HCT116 (cell line): ENCODE measurements around the gene RNASE2. TPM values are rescaled to one million over a fixed set of nuclear protein-coding genes. Genes with fewer than 3 reads are reported as not detected.
"Not testable (repeated sequence)": the region's sequence is repeated elsewhere in the genome, so short reads cannot be mapped to it uniquely, and the experiment has no call there.

ENCODE experiments used
- ATAC-seq: fragments of 200-7000 bp; cut with Tn5 transposase; 2 replicates; pipeline ENCODE4 v1.9.1; 2020; ENCODE audit warnings: mild to moderate bottlenecking, moderate library complexity
- Bru-seq: library from RNA; stranded (reverse); fragments of 400-500 nt; gene quantifications from one replicate; lab custom pipeline; 2021; lab: Mats Ljungman, UMichigan
- BruChase-seq, 2 experiments: library from RNA; stranded (reverse); fragments of 400-500 nt; gene quantifications; one replicate each; lab custom pipeline; 2021; lab: Mats Ljungman, UMichigan
- BruUV-seq: library from RNA; stranded (reverse); fragments of 400-500 nt; replicated peaks from 2 replicates; lab custom pipeline; 2021; lab: Mats Ljungman, UMichigan
- CTCF ChIA-PET: fragments of 300-600 bp; sonication (Branson Sonifier 250); formaldehyde crosslinking; loops from one replicate; lab custom pipeline; 2021; ENCODE audit warnings: antibody characterized with exemption; lab: Charles Lee
- POLR2A ChIA-PET: fragments of 300-600, 350-600 bp; sonication (Branson Sonifier 250); formaldehyde crosslinking; loops from one replicate; lab custom pipeline; 2021; ENCODE audit warnings: antibody characterized with exemption; lab: Charles Lee
- RAD21 ChIA-PET, 2 experiments: fragments of 300-600 bp; sonication (Branson Sonifier 250); formaldehyde crosslinking; loops; one replicate each; lab custom pipeline; 2023; ENCODE audit warnings: low total read pairs in 2 of 2; ENCODE audit not compliant: uncharacterized antibody in 2 of 2, unreplicated experiment in 2 of 2, low non-redundant PET in 1 of 2; lab: Charles Lee
- DNase-seq: peaks from one replicate; pipeline ENCODE4 v3.0.0-alpha.2; 2010; ENCODE audit warnings: low read depth, low spot score
- H2AFZ ChIP-seq: fragments of 200-600 bp; shearing (Covaris generic), sonication (generic); 2 replicates; pipeline ENCODE4 v1.6.1; 2017; ENCODE audit warnings: low read depth, mixed run types, mixed read lengths, antibody characterized with exemption, low read length; ENCODE audit not compliant: poor library complexity, severe bottlenecking
- H3K27ac ChIP-seq: 2 replicates; pipeline ENCODE4 v1.5.1; 2012; ENCODE audit warnings: low read depth, low read length
- H3K27me3 ChIP-seq: fragments of 200-600 bp; sonication (generic); 2 replicates; pipeline ENCODE4 v1.6.1; 2016; ENCODE audit warnings: mixed run types, low read length, mixed read lengths; ENCODE audit not compliant: insufficient read depth
- H3K36me3 ChIP-seq, 2 experiments: fragments of 200-500 bp in 1 of 2; fragments of 200-600 bp in 1 of 2; sonication (Bioruptor generic) in 1 of 2; sonication (generic) in 1 of 2; 2 replicates each; pipeline versions ENCODE4 v1.5.1 to v1.6.1; 2014 to 2016; ENCODE audit warnings: low read length in 2 of 2, inconsistent platforms in 1 of 2, mixed read lengths in 1 of 2, mixed run types in 1 of 2; ENCODE audit not compliant: insufficient read depth in 2 of 2, control insufficient read depth in 1 of 2
- H3K4me1 ChIP-seq, 2 experiments: fragments of 200-600 bp in 1 of 2; sonication (generic) in 1 of 2; 2 replicates each; pipeline versions ENCODE4 v1.5.1 to v1.6.1; 2012 to 2017; ENCODE audit warnings: low read length in 2 of 2, inconsistent platforms in 1 of 2, mild to moderate bottlenecking in 1 of 2, mixed read lengths in 1 of 2, mixed run types in 1 of 2, moderate library complexity in 1 of 2; ENCODE audit not compliant: insufficient read depth in 2 of 2, control insufficient read depth in 1 of 2
- H3K4me2 ChIP-seq: fragments of 200-600 bp; sonication (generic); 2 replicates; pipeline ENCODE4 v1.6.1; 2017; ENCODE audit warnings: mixed run types, low read length, mixed read lengths
- H3K4me3 ChIP-seq, 2 experiments: fragments of 200-600 bp in 1 of 2; sonication (generic) in 1 of 2; replicated peaks in 1 of 2; 2 replicates each; pipeline ENCODE4 v1.5.1; 2011 to 2016; ENCODE audit warnings: low read length in 2 of 2, control low read depth in 1 of 2, low read depth in 1 of 2, mild to moderate bottlenecking in 1 of 2, mixed read lengths in 1 of 2, mixed run types in 1 of 2
- H3K79me2 ChIP-seq: fragments of 200-600 bp; sonication (generic); 2 replicates; pipeline ENCODE4 v1.6.1; 2017; ENCODE audit warnings: mild to moderate bottlenecking, mixed run types, low read length, moderate library complexity, mixed read lengths; ENCODE audit not compliant: insufficient read depth
- H3K9ac ChIP-seq: fragments of 200-600 bp; sonication (generic); 2 replicates; pipeline ENCODE4 v1.6.1; 2016; ENCODE audit warnings: low read length, mixed read lengths
- H3K9me2 ChIP-seq: fragments of 200-600 bp; sonication (generic), shearing (Covaris generic); 2 replicates; pipeline ENCODE4 v1.6.1; 2017; ENCODE audit warnings: mixed run types, mild to moderate bottlenecking, moderate library complexity; ENCODE audit not compliant: insufficient read depth
- H3K9me3 ChIP-seq, 2 experiments: fragments of 200-500 bp in 1 of 2; fragments of 200-600 bp in 1 of 2; sonication (Bioruptor generic) in 1 of 2; sonication (generic) in 1 of 2; 2 replicates each; pipeline ENCODE4 v1.6.1; 2014 to 2017; ENCODE audit warnings: low read length in 2 of 2, mixed read lengths in 2 of 2, inconsistent platforms in 1 of 2, low read depth in 1 of 2, mild to moderate bottlenecking in 1 of 2, mixed run types in 1 of 2, moderate library complexity in 1 of 2; ENCODE audit not compliant: control insufficient read depth in 1 of 2, insufficient read depth in 1 of 2
- H4K20me1 ChIP-seq: fragments of 200-600 bp; sonication (generic), shearing (Covaris generic); 2 replicates; pipeline ENCODE4 v1.6.1; 2017; ENCODE audit warnings: mixed run types, mild to moderate bottlenecking, moderate library complexity; ENCODE audit not compliant: insufficient read depth
- CBX3 ChIP-seq: IDR thresholded peaks from 2 replicates; pipeline ENCODE4 v1.6.1; 2012; ENCODE audit warnings: low read depth
- CEBPB ChIP-seq: IDR thresholded peaks from 2 replicates; pipeline ENCODE4 v1.6.1; 2012; ENCODE audit warnings: low read depth
- CTCF ChIP-seq, 3 experiments: fragments of 200-600 bp in 1 of 3; sonication (generic) in 1 of 3; IDR thresholded peaks in 2 of 3; conservative IDR thresholded peaks in 1 of 3; 2 replicates each; pipeline ENCODE4 v1.5.1; 2012 to 2017; ENCODE audit warnings: low read depth in 2 of 3, low read length in 2 of 3, antibody characterized with exemption in 1 of 3, borderline replicate concordance in 1 of 3, control low read depth in 1 of 3, mild to moderate bottlenecking in 1 of 3, mixed read lengths in 1 of 3, mixed run types in 1 of 3, moderate library complexity in 1 of 3; ENCODE audit not compliant: insufficient read depth in 1 of 3
- EZH2 ChIP-seq: fragments of 200-600 bp; sonication (generic); IDR thresholded peaks from 2 replicates; pipeline ENCODE4 v1.6.1; 2017; ENCODE audit warnings: antibody characterized with exemption, mixed run types
- EZH2phosphoT487 ChIP-seq: fragments of 200-600 bp; IDR thresholded peaks from 2 replicates; pipeline ENCODE4 v1.6.1; 2018; ENCODE audit warnings: antibody characterized with exemption, borderline replicate concordance
- POLR2AphosphoS5 ChIP-seq: IDR thresholded peaks from 2 replicates; pipeline ENCODE4 v1.6.1; 2011; ENCODE audit warnings: mild to moderate bottlenecking, low read depth, low read length, moderate library complexity
- SIN3A ChIP-seq: IDR thresholded peaks from 2 replicates; pipeline ENCODE4 v1.6.1; 2012; ENCODE audit warnings: low read depth
- ZBTB33 ChIP-seq: IDR thresholded peaks from 2 replicates; pipeline ENCODE4 v1.6.1; 2011; ENCODE audit warnings: mild to moderate bottlenecking, low read length, moderate library complexity; ENCODE audit not compliant: insufficient replicate concordance; ENCODE audit errors: extremely low read depth
- ZFX ChIP-seq: fragments of 450-650 bp; IDR thresholded peaks from 2 replicates; pipeline ENCODE4 v1.6.1; 2017
- intact Hi-C: fragments of 100-400 bp; cut with micrococcal nuclease; formaldehyde crosslinking; loops from 2 replicates; pipeline ENCODE4 v1.10.0; 2022
- long read RNA-seq: library from polyadenylated mRNA; unstranded; transcript quantifications from one replicate; pipeline ENCODE4 v2.0.0, GENCODE V29; 2021; ENCODE audit not compliant: unreplicated experiment
- polyA plus RNA-seq: library from polyadenylated mRNA; unstranded; fragments of >200 nt; gene quantifications from 2 replicates; pipeline ENCODE4 v1.2.1, GENCODE V29; 2012; ENCODE audit warnings: missing spikeins
- total RNA-seq: library from RNA; stranded (reverse); gene quantifications from one replicate; pipeline ENCODE4 v1.2.1, GENCODE V29; 2021; ENCODE audit not compliant: unreplicated experiment
- TF ChIP-seq, protein P1 (sequence below): IDR thresholded peaks from 2 replicates; pipeline ENCODE4 v1.6.1; 2012; ENCODE audit warnings: low read depth

RNASE2 gene
- total RNA-seq (not detected), Bru-seq, nascent RNA (not detected), BruChase-seq, experiment 1, labeled RNA remaining after a 6-hour chase (not detected), BruChase-seq, experiment 2, labeled RNA remaining after a 2-hour chase (not detected)
- polyA plus RNA-seq: not detected in 2 replicates
- long read RNA-seq: 0 reads

DNA sequence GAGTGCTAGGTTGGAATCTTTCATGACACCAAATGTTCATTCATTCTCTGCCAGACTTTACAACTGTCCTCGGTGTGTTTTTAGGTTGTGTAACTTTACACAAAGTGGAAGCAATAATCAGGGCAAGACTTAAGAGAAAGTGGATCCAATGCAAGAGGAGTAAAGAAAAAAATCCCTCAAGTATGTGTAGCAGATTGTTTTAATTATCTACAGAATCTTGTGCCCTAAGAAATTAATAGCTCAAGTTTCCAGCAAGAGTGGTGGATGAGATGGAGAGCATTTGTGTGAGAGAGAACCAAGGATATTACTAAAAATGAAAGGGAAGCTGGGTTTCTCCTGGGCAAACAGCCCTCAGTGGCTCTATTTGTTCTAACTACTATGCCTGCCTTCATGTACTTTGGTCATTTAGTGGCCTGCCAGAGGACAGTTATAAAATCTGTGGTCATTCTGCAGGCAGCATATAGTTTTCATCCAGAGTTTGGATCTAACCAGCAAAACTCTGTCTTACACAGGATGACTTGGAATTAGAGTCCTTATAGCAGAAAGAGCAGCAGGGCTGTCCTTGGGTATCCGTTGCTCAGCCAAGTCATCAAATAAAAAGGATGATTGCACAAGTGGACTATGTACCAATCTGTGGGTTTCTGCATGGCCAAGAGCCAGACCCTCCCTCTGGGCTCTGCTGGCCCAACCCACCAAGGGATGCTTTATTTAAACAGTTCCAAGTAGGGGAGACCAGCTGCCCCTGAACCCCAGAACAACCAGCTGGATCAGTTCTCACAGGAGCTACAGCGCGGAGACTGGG is at the start of gene RNASE2:
RNASE2 (plus strand) TSS at position 752 of the 802 bp plus-strand sequence. CDS start 285 bp downstream, outside the sequence.
- H3K36me3 ChIP-seq, H3K4me3 ChIP-seq, H3K9me3 ChIP-seq, RAD21 ChIA-PET, H3K4me2 ChIP-seq, intact Hi-C loops, CTCF ChIA-PET, H3K4me1 ChIP-seq, H3K27ac ChIP-seq, H4K20me1 ChIP-seq, H2AFZ ChIP-seq, DNase-seq, BruUV-seq, H3K79me2 ChIP-seq, ATAC-seq, H3K9me2 ChIP-seq, POLR2A ChIA-PET, H3K9ac ChIP-seq: not testable (repeated sequence)
- H3K27me3 ChIP-seq: peaks cover 19% of the 10 kb centered on the region

DNA sequence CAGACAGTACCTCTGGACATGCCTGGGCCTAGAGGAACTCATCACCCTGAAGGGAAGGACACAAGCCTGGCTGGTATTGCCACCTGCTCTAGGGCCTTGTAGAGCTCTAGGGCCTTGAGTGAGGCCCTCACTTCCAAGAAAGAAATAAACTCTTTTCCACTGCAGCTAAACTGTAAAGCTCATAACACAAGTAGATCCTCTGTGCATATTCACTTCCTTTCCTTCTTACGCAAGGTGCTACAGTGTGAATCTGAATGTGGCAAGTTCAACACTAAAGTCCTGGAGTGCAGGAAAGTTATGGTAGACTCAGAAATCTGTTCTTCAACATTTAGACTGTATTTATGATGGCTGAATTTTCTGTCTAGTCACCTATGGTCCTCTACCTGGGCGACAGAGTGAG is 49.6 kb upstream of the RNASE2 start:
- no peak for ATAC-seq
- no TSS peak for BruUV-seq
- Histone ChIP-seq H3K4me3 (no peak overlapping the region), H3K9me3 (no peaks in the 10 kb centered on the region), H2AFZ (no peak overlapping the region), H3K27me3 (peaks cover 32% of the 10 kb centered on the region), H3K9me2 (no peaks in the 10 kb centered on the region), H3K4me2 (no peak overlapping the region), H3K9ac (no peak overlapping the region), H3K36me3 (no peaks in the 10 kb centered on the region), H3K79me2 (no peaks in the 10 kb centered on the region), H3K4me1 (no peaks in the 10 kb centered on the region), H4K20me1 (no peaks in the 10 kb centered on the region), H3K27ac (no peak overlapping the region)
- ChIA-PET POLR2A (no interaction called here), CTCF (no interaction called here), RAD21 (no interaction called here)
- no peak for DNase-seq
- intact Hi-C loops: no loop called here
- TF ChIP-seq ZFX (no peak), CBX3 (no peak), POLR2AphosphoS5 (no peak), SIN3A (no peak), EZH2phosphoT487 (no peak), CEBPB (no peak), ZBTB33 (no peak), CTCF (IDR thresholded peaks at IDR 0.05 in 2 of 3, conservative IDR thresholded peaks at IDR 0.05 in 1 of 3; ENCODE audit: borderline replicate concordance in 1 of 3, insufficient read depth in 1 of 3, low read depth in 2 of 3, low read length in 2 of 3) (no peak), EZH2 (no peak)
- TF ChIP-seq, protein P1, sequence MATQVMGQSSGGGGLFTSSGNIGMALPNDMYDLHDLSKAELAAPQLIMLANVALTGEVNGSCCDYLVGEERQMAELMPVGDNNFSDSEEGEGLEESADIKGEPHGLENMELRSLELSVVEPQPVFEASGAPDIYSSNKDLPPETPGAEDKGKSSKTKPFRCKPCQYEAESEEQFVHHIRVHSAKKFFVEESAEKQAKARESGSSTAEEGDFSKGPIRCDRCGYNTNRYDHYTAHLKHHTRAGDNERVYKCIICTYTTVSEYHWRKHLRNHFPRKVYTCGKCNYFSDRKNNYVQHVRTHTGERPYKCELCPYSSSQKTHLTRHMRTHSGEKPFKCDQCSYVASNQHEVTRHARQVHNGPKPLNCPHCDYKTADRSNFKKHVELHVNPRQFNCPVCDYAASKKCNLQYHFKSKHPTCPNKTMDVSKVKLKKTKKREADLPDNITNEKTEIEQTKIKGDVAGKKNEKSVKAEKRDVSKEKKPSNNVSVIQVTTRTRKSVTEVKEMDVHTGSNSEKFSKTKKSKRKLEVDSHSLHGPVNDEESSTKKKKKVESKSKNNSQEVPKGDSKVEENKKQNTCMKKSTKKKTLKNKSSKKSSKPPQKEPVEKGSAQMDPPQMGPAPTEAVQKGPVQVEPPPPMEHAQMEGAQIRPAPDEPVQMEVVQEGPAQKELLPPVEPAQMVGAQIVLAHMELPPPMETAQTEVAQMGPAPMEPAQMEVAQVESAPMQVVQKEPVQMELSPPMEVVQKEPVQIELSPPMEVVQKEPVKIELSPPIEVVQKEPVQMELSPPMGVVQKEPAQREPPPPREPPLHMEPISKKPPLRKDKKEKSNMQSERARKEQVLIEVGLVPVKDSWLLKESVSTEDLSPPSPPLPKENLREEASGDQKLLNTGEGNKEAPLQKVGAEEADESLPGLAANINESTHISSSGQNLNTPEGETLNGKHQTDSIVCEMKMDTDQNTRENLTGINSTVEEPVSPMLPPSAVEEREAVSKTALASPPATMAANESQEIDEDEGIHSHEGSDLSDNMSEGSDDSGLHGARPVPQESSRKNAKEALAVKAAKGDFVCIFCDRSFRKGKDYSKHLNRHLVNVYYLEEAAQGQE: no peak
